GM06990 (cell line): ENCODE data around the gene CHCHD6.

Experiments
- DNase-seq: peaks from one replicate; pipeline ENCODE4 v3.0.0-alpha.2; 2011; ENCODE audit not compliant: insufficient read length; ENCODE audit errors: extremely low read depth
- H3K27me3 ChIP-seq: replicated peaks from 2 replicates; pipeline ENCODE4 v1.6.0; 2011; ENCODE audit warnings: low read length; ENCODE audit not compliant: control insufficient read depth, insufficient read depth
- H3K36me3 ChIP-seq: 2 replicates; pipeline ENCODE4 v1.5.1; 2011; ENCODE audit warnings: low read length; ENCODE audit not compliant: control insufficient read depth, insufficient read depth
- H3K4me3 ChIP-seq: replicated peaks from 2 replicates; pipeline ENCODE4 v1.5.1; 2011; ENCODE audit warnings: low read depth, mild to moderate bottlenecking, control low read depth, low read length
- TF ChIP-seq, protein P1 (sequence below): IDR thresholded peaks from 2 replicates; pipeline ENCODE4 v1.5.1; 2011; ENCODE audit warnings: low read length, control low read depth, mild to moderate bottlenecking, inconsistent platforms; ENCODE audit not compliant: insufficient read depth, poor library complexity, severe bottlenecking

Gene CHCHD6

DNA sequence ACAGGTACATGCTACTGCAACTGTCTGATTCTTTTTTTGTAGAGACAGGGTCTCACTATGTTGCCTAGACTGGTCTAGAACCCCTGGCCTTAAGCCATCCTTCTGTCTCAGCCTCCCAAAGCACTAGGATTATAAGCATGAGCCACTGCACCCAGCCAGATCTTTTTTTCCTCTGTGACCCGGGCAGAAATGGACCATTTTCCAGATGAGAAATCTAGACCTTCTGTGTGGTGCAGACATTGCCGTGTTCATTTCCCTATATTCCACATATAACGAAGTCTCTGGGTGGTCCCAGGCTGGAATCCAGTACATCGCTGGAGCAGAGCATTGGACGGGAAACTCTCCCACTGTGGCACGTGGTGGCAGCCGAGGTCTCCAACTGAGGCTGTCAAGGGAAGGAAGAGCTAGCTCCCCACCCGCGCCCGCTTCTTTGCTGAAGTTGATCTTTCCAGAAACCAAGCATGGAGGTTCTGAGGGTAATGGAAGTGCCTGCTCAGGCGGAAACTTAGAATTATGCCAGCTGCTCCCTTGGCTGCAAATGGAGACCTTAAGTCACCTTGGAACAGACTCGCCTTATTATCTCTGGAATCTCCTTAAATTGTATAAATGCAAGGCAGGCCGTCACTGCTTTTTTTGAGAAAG is 26.1 kb upstream of the CHCHD6 start:
- DNase-seq, result no peak
- no peaks in the 10 kb centered on the region for H3K36me3 ChIP-seq
- no peak overlapping the region for H3K4me3 ChIP-seq
- TF ChIP-seq, protein P1, sequence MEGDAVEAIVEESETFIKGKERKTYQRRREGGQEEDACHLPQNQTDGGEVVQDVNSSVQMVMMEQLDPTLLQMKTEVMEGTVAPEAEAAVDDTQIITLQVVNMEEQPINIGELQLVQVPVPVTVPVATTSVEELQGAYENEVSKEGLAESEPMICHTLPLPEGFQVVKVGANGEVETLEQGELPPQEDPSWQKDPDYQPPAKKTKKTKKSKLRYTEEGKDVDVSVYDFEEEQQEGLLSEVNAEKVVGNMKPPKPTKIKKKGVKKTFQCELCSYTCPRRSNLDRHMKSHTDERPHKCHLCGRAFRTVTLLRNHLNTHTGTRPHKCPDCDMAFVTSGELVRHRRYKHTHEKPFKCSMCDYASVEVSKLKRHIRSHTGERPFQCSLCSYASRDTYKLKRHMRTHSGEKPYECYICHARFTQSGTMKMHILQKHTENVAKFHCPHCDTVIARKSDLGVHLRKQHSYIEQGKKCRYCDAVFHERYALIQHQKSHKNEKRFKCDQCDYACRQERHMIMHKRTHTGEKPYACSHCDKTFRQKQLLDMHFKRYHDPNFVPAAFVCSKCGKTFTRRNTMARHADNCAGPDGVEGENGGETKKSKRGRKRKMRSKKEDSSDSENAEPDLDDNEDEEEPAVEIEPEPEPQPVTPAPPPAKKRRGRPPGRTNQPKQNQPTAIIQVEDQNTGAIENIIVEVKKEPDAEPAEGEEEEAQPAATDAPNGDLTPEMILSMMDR, result no peak
- no peaks in the 10 kb centered on the region; the same call in 1 of the 2 replicates for H3K27me3 ChIP-seq

DNA sequence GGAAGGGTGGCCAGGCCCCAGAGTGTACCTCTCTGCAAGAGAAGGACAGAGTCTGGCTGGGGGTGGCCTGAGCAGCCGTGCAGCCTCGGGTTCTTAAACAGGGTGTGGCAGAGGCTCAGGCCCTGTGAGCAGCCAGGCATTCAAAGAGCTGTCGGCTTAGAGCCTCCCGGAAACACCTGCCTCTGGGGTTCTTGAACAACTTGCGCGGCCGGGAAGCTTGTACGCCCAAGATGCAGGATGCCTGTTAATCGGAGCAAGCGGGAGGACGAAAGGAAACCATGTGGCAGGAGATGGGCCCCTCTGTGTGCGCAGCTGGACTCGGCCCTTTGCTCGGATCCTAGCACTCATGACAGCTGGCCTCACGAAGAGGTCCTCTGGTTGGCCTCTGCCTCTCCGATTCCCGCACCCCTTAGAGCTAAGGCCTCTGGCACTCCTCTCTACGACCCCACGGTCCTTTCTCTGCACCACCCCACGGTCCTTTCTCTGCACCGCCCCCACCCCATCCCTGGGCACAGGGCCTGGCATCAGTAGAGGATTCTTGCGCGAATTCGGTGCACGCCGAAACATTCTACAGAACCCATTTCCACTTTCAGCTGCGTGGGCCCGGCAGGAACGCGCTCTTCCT is 25.2 kb upstream of the CHCHD6 start:
- no peaks in the 10 kb centered on the region for H3K36me3 ChIP-seq
- no peaks in the 10 kb centered on the region; the same call in 1 of the 2 replicates for H3K27me3 ChIP-seq
- DNase-seq, result no peak
- H3K4me3 ChIP-seq, result peak overlapping the region; percentile 8
- TF ChIP-seq, protein P1, result no peak

DNA sequence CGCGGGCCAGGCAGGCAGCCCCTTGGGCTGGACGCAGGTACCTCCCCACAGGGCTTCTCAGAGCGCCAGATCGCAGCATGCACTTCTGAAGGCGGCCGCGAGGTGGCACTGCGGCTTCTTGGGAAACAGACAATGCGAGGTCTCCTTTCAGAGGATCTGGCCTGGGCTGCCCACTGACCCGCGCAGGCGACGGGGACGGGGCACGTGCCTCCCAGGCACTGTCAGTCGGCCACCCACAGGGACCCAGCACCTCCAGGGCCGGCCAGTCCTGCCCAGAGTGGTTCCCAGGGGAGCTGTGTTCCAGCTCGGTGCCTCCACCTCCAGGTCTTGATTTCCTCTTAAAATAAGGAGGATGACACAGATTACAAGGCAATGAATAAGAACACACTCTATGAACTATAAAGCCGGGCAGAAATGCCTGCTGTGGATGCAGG is 24.7 kb upstream of the CHCHD6 start:
- Histone ChIP-seq H3K27me3 (no peaks in the 10 kb centered on the region; the same call in 1 of the 2 replicates), H3K36me3 (no peaks in the 10 kb centered on the region), H3K4me3 (no peak overlapping the region)
- DNase-seq, result peak; percentile 71
- TF ChIP-seq, protein P1, result peak; percentile 96

DNA sequence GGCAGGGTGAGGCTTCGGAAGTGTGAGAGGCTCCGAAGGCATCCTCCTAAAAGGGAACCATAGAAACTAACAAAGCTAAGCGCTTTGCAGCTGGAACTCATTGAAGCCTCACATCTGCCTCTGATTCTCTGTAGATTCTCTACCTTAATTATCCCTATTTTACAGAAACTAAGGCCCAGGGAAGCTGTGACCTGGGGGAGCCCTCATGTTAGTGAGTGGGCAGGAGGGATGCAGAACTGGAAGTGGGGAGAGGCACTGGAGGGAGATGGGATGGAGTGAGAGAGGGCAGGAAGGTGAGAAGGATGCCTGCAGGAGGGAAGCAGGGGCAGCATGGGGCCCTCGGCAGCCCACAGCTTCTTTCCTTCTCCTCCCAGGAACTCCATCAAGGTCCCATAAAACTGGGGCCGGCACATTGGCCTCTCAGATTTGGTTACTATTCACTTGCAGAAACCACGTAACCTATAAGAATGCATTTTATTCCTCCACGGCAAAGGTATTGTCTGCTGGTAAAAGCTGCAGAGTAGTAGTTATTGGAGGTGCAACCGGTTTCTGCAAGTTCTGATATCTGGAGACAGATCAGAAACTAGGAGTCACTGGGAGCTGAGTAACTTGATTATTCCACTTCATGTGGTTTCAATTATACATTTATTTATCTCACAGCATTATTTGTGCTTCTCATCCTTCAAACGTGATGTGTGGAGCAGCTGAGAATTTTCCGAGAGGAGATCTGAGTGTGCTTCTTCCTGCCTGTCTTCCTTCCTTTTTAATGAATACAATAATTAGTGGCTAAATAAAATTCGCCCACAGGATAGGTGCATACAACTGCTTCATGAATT is 24.0 kb upstream of the CHCHD6 start:
- Histone ChIP-seq H3K27me3 (no peaks in the 10 kb centered on the region; the same call in 1 of the 2 replicates), H3K4me3 (no peak overlapping the region), H3K36me3 (no peaks in the 10 kb centered on the region)
- TF ChIP-seq, protein P1, result no peak
- no peak for DNase-seq

DNA sequence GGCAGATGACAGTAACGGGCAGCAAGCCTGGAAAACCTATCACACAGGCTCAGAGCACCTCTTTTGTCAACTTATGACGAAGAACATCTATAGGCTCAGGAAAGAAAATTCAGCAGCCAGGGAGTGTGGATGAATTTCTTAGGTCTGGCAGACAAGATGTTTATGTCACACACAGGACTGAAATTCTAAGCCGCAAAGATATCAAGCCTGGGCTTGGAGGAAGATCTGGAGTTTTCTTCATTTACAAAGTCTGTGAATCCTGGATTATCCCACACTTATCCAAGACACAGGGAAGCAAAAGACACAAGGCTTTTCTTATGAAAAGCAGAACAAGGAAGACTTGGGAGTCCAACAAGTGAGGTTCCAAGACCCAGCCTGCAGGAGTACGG is 23.4 kb upstream of the CHCHD6 start:
- Histone ChIP-seq H3K27me3 (no peaks in the 10 kb centered on the region; the same call in 1 of the 2 replicates), H3K36me3 (no peaks in the 10 kb centered on the region), H3K4me3 (no peak overlapping the region)
- TF ChIP-seq, protein P1, result no peak
- no peak for DNase-seq
